SK-N-SH (cell line): ENCODE results near the gene CDK14.

Experiments
- CTCF ChIP-seq: fragments of 200-600 bp; sonication (generic); IDR thresholded peaks from 2 replicates; pipeline ENCODE4 v1.6.1; 2017; ENCODE audit warnings: antibody characterized with exemption, mild to moderate bottlenecking, moderate library complexity
- EP300 ChIP-seq, 2 experiments: IDR thresholded peaks; 2 replicates each; pipeline versions ENCODE4 v1.4.0 to v1.6.1; 2012; ENCODE audit warnings: borderline replicate concordance in 1 of 2, low read depth in 1 of 2, low read length in 1 of 2
- FOXJ3 ChIP-seq: sonication (generic); formaldehyde crosslinking; IDR thresholded peaks from 2 replicates; pipeline ENCODE4 v1.5.1; 2020; ENCODE audit warnings: mild to moderate bottlenecking, missing genetic modification reagents
- JUND ChIP-seq: IDR thresholded peaks from 2 replicates; pipeline ENCODE4 v1.4.0; 2012
- NRF1 ChIP-seq: IDR thresholded peaks from 2 replicates; pipeline ENCODE4 v1.6.1; 2012; ENCODE audit warnings: low read depth, mild to moderate bottlenecking, low read length
- POLR2AphosphoS5 ChIP-seq: IDR thresholded peaks from 2 replicates; pipeline ENCODE4 v1.6.1; 2012; ENCODE audit warnings: low read depth, low read length
- RCOR1 ChIP-seq: fragments of 150-350 bp; IDR thresholded peaks from 2 replicates; pipeline ENCODE4 v1.6.1; 2017; ENCODE audit warnings: antibody characterized with exemption, low read length
- RXRA ChIP-seq: IDR thresholded peaks from 2 replicates; pipeline ENCODE4 v1.4.0; 2012; ENCODE audit warnings: low read depth, mild to moderate bottlenecking, borderline replicate concordance
- SMC3 ChIP-seq: IDR thresholded peaks from 2 replicates; pipeline ENCODE4 v1.6.1; 2012; ENCODE audit warnings: low read depth, low read length, improper control_type of control experiment
- TAF1 ChIP-seq: IDR thresholded peaks from 2 replicates; pipeline ENCODE4 v1.6.1; 2012; ENCODE audit warnings: low read depth, mild to moderate bottlenecking, low read length, moderate library complexity, borderline replicate concordance
- TF ChIP-seq, protein P1 (sequence below): IDR thresholded peaks from 2 replicates; pipeline ENCODE4 v1.4.0; 2012; ENCODE audit warnings: low read depth, borderline replicate concordance

DNA sequence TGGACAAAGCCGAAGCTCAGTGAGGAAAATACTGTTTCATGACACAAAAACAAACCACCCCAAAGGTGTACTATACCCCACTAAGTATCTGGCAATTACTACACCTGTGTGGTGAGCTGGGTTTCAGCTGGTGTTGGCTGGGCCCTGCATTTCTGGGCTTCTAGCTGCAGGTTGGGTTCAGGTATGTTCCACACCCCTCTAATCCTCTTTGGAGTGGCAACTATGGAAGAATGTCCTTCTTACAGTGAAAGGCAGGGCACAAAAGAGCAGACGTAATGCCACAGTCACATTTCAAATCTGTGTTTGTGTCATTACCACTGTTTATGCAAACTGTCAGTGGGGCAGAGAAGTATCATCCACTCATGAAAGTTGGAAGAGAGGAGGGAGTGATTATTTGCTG, 466.6 kb downstream of the CDK14 start:
- TF ChIP-seq CTCF (no peak), RXRA (no peak), JUND (no peak), SMC3 (no peak), RCOR1 (no peak), FOXJ3 (no peak), NRF1 (no peak), POLR2AphosphoS5 (no peak), TAF1 (no peak), EP300 (IDR thresholded peaks at IDR 0.05; ENCODE audit: borderline replicate concordance in 1 of 2, low read depth in 1 of 2, low read length in 1 of 2) (no peak)
- TF ChIP-seq, protein P1, sequence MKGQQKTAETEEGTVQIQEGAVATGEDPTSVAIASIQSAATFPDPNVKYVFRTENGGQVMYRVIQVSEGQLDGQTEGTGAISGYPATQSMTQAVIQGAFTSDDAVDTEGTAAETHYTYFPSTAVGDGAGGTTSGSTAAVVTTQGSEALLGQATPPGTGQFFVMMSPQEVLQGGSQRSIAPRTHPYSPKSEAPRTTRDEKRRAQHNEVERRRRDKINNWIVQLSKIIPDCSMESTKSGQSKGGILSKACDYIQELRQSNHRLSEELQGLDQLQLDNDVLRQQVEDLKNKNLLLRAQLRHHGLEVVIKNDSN: no peak
